WTC11 (cell line): ENCODE measurements around the gene DOK5.

Experiments used
- CTCF ChIP-seq: fragments of 200-600 bp; IDR thresholded peaks from 2 replicates; pipeline ENCODE4 v1.8.0; 2022; ENCODE audit warnings: antibody characterized with exemption
- E2F4 ChIP-seq: sonication (generic); formaldehyde crosslinking; IDR thresholded peaks from 2 replicates; pipeline ENCODE4 v1.8.1; 2022; ENCODE audit warnings: low read depth, mild to moderate bottlenecking, moderate library complexity, missing genetic modification reagents, borderline replicate concordance
- FOXP1 ChIP-seq: sonication (generic); formaldehyde crosslinking; IDR thresholded peaks from 2 replicates; pipeline ENCODE4 v1.8.0; 2022; ENCODE audit warnings: missing genetic modification reagents, mild to moderate bottlenecking, moderate library complexity, borderline replicate concordance

GRCh38 chr20:54658525-54658924 is 183.1 kb downstream of the DOK5 start:
- TF ChIP-seq CTCF (no peak), E2F4 (CRISPR knock-in tag) (no peak), FOXP1 (CRISPR knock-in tag) (no peak)
